DND-41 (cell line): ENCODE measurements around the gene ZNF138.
"Not testable (repeated sequence)": the region's sequence is repeated elsewhere in the genome, so short reads cannot be mapped to it uniquely, and the experiment has no call there.

Source experiments
- ATAC-seq: fragments of 200-7000 bp; cut with Tn5 transposase; 3 replicates; pipeline ENCODE4 v1.9.1; 2021; ENCODE audit warnings: low read depth; ENCODE audit not compliant: insufficient read depth
- DNase-seq: peaks from one replicate; pipeline ENCODE4 v3.0.0-alpha.2; 2020
- H2AFZ ChIP-seq: 2 replicates; pipeline ENCODE4 v1.6.0; 2012; ENCODE audit warnings: low read depth, low read length
- H3K27ac ChIP-seq: 2 replicates; pipeline ENCODE4 v1.5.1; 2012; ENCODE audit warnings: low read length, inconsistent platforms
- H3K27me3 ChIP-seq: fragments of 200-600 bp; sonication (generic); 2 replicates; pipeline ENCODE4 v1.6.0; 2012; ENCODE audit warnings: low read length, mild to moderate bottlenecking, inconsistent platforms; ENCODE audit not compliant: insufficient read depth, poor library complexity
- H3K36me3 ChIP-seq: 2 replicates; pipeline ENCODE4 v1.5.1; 2012; ENCODE audit warnings: low read length, inconsistent platforms; ENCODE audit not compliant: insufficient read depth
- H3K4me1 ChIP-seq: 2 replicates; pipeline ENCODE4 v1.5.1; 2012; ENCODE audit warnings: mild to moderate bottlenecking, low read length; ENCODE audit not compliant: insufficient read depth
- H3K4me2 ChIP-seq: 2 replicates; pipeline ENCODE4 v1.6.0; 2012; ENCODE audit warnings: mild to moderate bottlenecking, moderate library complexity, low read length, inconsistent platforms; ENCODE audit not compliant: insufficient read depth
- H3K4me3 ChIP-seq, 2 experiments: fragments of 200-600 bp in 1 of 2; shearing (Covaris generic) in 1 of 2; 2 replicates each; pipeline ENCODE4 v1.5.1; 2012 to 2016; ENCODE audit warnings: inconsistent platforms in 2 of 2, low read length in 2 of 2, mild to moderate bottlenecking in 2 of 2, low read depth in 1 of 2, moderate library complexity in 1 of 2
- H3K79me2 ChIP-seq: 2 replicates; pipeline ENCODE4 v1.6.0; 2012; ENCODE audit warnings: low read length, inconsistent platforms; ENCODE audit not compliant: insufficient read depth
- H3K9ac ChIP-seq: 2 replicates; pipeline ENCODE4 v1.6.0; 2012; ENCODE audit warnings: low read depth, mild to moderate bottlenecking, inconsistent platforms, low read length, moderate library complexity
- H3K9me3 ChIP-seq: 2 replicates; pipeline ENCODE4 v1.5.1; 2012; ENCODE audit warnings: low read length, moderate library complexity, mild to moderate bottlenecking, inconsistent platforms; ENCODE audit not compliant: insufficient read depth, severe bottlenecking
- H4K20me1 ChIP-seq: 2 replicates; pipeline ENCODE4 v1.6.0; 2012; ENCODE audit warnings: low read length; ENCODE audit not compliant: insufficient read depth
- EZH2 ChIP-seq: IDR thresholded peaks from 3 replicates; pipeline ENCODE4 v1.6.1; 2012; ENCODE audit warnings: borderline replicate concordance, low read depth, mild to moderate bottlenecking, moderate library complexity, low read length, inconsistent platforms; ENCODE audit not compliant: severe bottlenecking
- TF ChIP-seq, protein P1 (sequence below): IDR thresholded peaks from 2 replicates; pipeline ENCODE4 v1.5.1; 2012; ENCODE audit warnings: borderline replicate concordance, low read length, moderate library complexity, mild to moderate bottlenecking; ENCODE audit not compliant: poor library complexity, severe bottlenecking; ENCODE audit errors: extremely low read depth

The ZNF138 gene

GRCh38 chr7:64774204-64774842 is 19.9 kb upstream of the ZNF138 start:
- DNase-seq (no peak), ATAC-seq (no peak)
- Histone ChIP-seq H3K4me3 (no peak overlapping the region), H3K79me2 (no peaks in the 10 kb centered on the region), H3K27ac (no peak overlapping the region), H3K4me2 (no peak overlapping the region), H2AFZ (no peak overlapping the region), H3K4me1 (no peaks in the 10 kb centered on the region), H4K20me1 (no peaks in the 10 kb centered on the region), H3K9ac (no peak overlapping the region), H3K36me3 (no peaks in the 10 kb centered on the region), H3K9me3 (peaks cover 9% of the 10 kb centered on the region), H3K27me3 (no peaks in the 10 kb centered on the region)
- no peak for TF ChIP-seq EZH2
- TF ChIP-seq, protein P1, sequence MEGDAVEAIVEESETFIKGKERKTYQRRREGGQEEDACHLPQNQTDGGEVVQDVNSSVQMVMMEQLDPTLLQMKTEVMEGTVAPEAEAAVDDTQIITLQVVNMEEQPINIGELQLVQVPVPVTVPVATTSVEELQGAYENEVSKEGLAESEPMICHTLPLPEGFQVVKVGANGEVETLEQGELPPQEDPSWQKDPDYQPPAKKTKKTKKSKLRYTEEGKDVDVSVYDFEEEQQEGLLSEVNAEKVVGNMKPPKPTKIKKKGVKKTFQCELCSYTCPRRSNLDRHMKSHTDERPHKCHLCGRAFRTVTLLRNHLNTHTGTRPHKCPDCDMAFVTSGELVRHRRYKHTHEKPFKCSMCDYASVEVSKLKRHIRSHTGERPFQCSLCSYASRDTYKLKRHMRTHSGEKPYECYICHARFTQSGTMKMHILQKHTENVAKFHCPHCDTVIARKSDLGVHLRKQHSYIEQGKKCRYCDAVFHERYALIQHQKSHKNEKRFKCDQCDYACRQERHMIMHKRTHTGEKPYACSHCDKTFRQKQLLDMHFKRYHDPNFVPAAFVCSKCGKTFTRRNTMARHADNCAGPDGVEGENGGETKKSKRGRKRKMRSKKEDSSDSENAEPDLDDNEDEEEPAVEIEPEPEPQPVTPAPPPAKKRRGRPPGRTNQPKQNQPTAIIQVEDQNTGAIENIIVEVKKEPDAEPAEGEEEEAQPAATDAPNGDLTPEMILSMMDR = no peak

GRCh38 chr7:64775289-64775688 is 18.9 kb upstream of the ZNF138 start:
- DNase-seq = no peak
- Histone ChIP-seq H3K4me2 (no peak overlapping the region), H3K9me3 (peaks cover 9% of the 10 kb centered on the region), H3K36me3 (no peaks in the 10 kb centered on the region), H2AFZ (no peak overlapping the region), H3K9ac (no peak overlapping the region), H3K4me3 (no peak overlapping the region), H3K27ac (no peak overlapping the region), H3K4me1 (no peaks in the 10 kb centered on the region), H3K79me2 (no peaks in the 10 kb centered on the region), H4K20me1 (no peaks in the 10 kb centered on the region), H3K27me3 (no peaks in the 10 kb centered on the region)
- no peak for ATAC-seq
- TF ChIP-seq EZH2 = no peak
- TF ChIP-seq, protein P1 = no peak

- H3K79me2 ChIP-seq, H3K27ac ChIP-seq, H3K36me3 ChIP-seq, H3K9me3 ChIP-seq, DNase-seq, H2AFZ ChIP-seq, H3K9ac ChIP-seq, H3K4me2 ChIP-seq, ATAC-seq, H3K4me3 ChIP-seq, H4K20me1 ChIP-seq, H3K4me1 ChIP-seq, H3K27me3 ChIP-seq: not testable (repeated sequence)
Measured at GRCh38 chr7:64784842-64785241, 9.4 kb upstream of the ZNF138 start.

GRCh38 chr7:64787295-64787694 is 6.9 kb upstream of the ZNF138 start:
- no peaks in the 10 kb centered on the region for H3K4me1 ChIP-seq
- H3K27ac ChIP-seq = no peak overlapping the region
- no peaks in the 10 kb centered on the region for H3K27me3 ChIP-seq
- no peaks in the 10 kb centered on the region for H3K9me3 ChIP-seq
- DNase-seq (no peak), ATAC-seq (no peak)
- no peak for TF ChIP-seq EZH2
- TF ChIP-seq, protein P1 = no peak
- no peaks in the 10 kb centered on the region for H4K20me1 ChIP-seq
- H2AFZ ChIP-seq = no peak overlapping the region
- H3K9ac ChIP-seq = no peak overlapping the region
- no peak overlapping the region for H3K4me2 ChIP-seq
- no peaks in the 10 kb centered on the region for H3K36me3 ChIP-seq
- H3K79me2 ChIP-seq = no peaks in the 10 kb centered on the region
- H3K4me3 ChIP-seq = no peak overlapping the region

GRCh38 chr7:64789241-64789640 is 5.0 kb upstream of the ZNF138 start:
- H2AFZ ChIP-seq, H3K9ac ChIP-seq, H3K79me2 ChIP-seq, H3K36me3 ChIP-seq, H4K20me1 ChIP-seq, H3K9me3 ChIP-seq, DNase-seq, ATAC-seq, H3K4me2 ChIP-seq, H3K27ac ChIP-seq, H3K27me3 ChIP-seq, H3K4me3 ChIP-seq: not testable (repeated sequence)
- H3K4me1 ChIP-seq = peaks cover 10% of the 10 kb centered on the region
